Common myeloid progenitor, CD34-positive (primary cell): ENCODE data around the gene TRIM65.
"Not testable (repeated sequence)": the region's sequence is repeated elsewhere in the genome, so short reads cannot be mapped to it uniquely, and the experiment has no call there.

Source experiments
- CTCF ChIA-PET: fragments of 350-600 bp; sonication (Branson Sonifier 250); formaldehyde crosslinking; loops from one replicate; lab custom pipeline; 2021; ENCODE audit warnings: antibody characterized with exemption; lab: Charles Lee
- POLR2A ChIA-PET: fragments of 350-600 bp; sonication (Branson Sonifier 250); formaldehyde crosslinking; loops from one replicate; lab custom pipeline; 2021; ENCODE audit warnings: antibody characterized with exemption; lab: Charles Lee
- DNase-seq, 3 donors: peaks; one replicate each; pipeline versions ENCODE4 v3.0.0 to v3.0.0-alpha.2; 2013
- H3K27ac ChIP-seq, 2 experiments: 1 replicate in 1 of 2; 2 replicates in 1 of 2; pipeline ENCODE4 v1.7.0; 2013; ENCODE audit warnings: inconsistent platforms in 2 of 2, low read length in 2 of 2, mild to moderate bottlenecking in 2 of 2, low read depth in 1 of 2, moderate library complexity in 1 of 2; ENCODE audit not compliant: severe bottlenecking in 2 of 2, insufficient read depth in 1 of 2, poor library complexity in 1 of 2
- H3K27me3 ChIP-seq, 5 experiments: replicated peaks in 2 of 5; 1 replicate in 3 of 5; 2 replicates in 2 of 5; pipeline versions ENCODE4 v1.6.1 to v1.7.0; 2013; ENCODE audit warnings: low read length in 4 of 5, mild to moderate bottlenecking in 2 of 5, moderate library complexity in 2 of 5, inconsistent platforms in 1 of 5; ENCODE audit not compliant: insufficient read depth in 5 of 5, control insufficient read depth in 4 of 5
- H3K36me3 ChIP-seq, 4 experiments: 1 replicate in 2 of 4; 2 replicates in 2 of 4; pipeline versions ENCODE4 v1.6.1 to v1.7.0; 2013; ENCODE audit warnings: low read length in 3 of 4, control low read depth in 1 of 4, mild to moderate bottlenecking in 1 of 4; ENCODE audit not compliant: control insufficient read depth in 4 of 4, insufficient read depth in 4 of 4
- H3K4me1 ChIP-seq, 4 experiments: 1 replicate in 3 of 4; 2 replicates in 1 of 4; pipeline versions ENCODE4 v1.6.1 to v1.7.1; 2013; ENCODE audit warnings: low read length in 3 of 4, mild to moderate bottlenecking in 3 of 4, control low read depth in 1 of 4, inconsistent platforms in 1 of 4, moderate library complexity in 1 of 4; ENCODE audit not compliant: control insufficient read depth in 4 of 4, insufficient read depth in 4 of 4; ENCODE audit errors: control extremely low read depth in 1 of 4
- H3K4me3 ChIP-seq, 7 experiments: 1 replicate in 4 of 7; 2 replicates in 3 of 7; pipeline versions ENCODE4 v1.5.1 to v1.7.0; 2013; ENCODE audit warnings: mild to moderate bottlenecking in 7 of 7, low read length in 6 of 7, moderate library complexity in 6 of 7, inconsistent platforms in 2 of 7, low read depth in 2 of 7, control low read depth in 1 of 7; ENCODE audit not compliant: insufficient read depth in 4 of 7, control insufficient read depth in 1 of 7; ENCODE audit errors: extremely low read depth in 1 of 7
- H3K9me3 ChIP-seq, 5 experiments: 1 replicate in 4 of 5; 2 replicates in 1 of 5; pipeline versions ENCODE4 v1.6.1 to v1.7.1; 2013; ENCODE audit warnings: low read length in 4 of 5, mild to moderate bottlenecking in 2 of 5, inconsistent platforms in 1 of 5, low read depth in 1 of 5, moderate library complexity in 1 of 5; ENCODE audit not compliant: control insufficient read depth in 4 of 5, insufficient read depth in 2 of 5; ENCODE audit errors: control extremely low read depth in 1 of 5
- WGBS: methylation state at CpG from one replicate; pipeline ENCODE4 v1.1.5; 2013; ENCODE audit not compliant: insufficient coverage; 5-methylcytosine and 5-hydroxymethylcytosine counted together

Gene TRIM65

GRCh38 chr17:75872434-75873351 lies 24.1 kb downstream of the TRIM65 start:
- H3K27me3 ChIP-seq, result no peaks in the 10 kb centered on the region
- H3K9me3 ChIP-seq, result no peaks in the 10 kb centered on the region
- H3K4me1 ChIP-seq, result peaks cover 0 to 49% (median 40%) of the 10 kb centered on the region in 4 experiments
- ChIA-PET POLR2A (interaction anchor here (1.1 to 1.5 kb wide), 2 partner anchors 15 to 17 kb away, joined by 3 to 6 read pairs; partner anchors contain the start of gene WBP2), CTCF (interaction anchor here (0.9 to 13.2 kb wide), 9 partner anchors 8 to 116 kb away, joined by 3 to 214 read pairs (median 3); partner anchors contain the start of genes TRIM65 and WBP2)
- peak overlapping the region; percentile 79 to 80 for H3K27ac ChIP-seq
- peaks cover 0 to 16% (median 7%) of the 10 kb centered on the region in 4 experiments for H3K36me3 ChIP-seq
- 49% methylated on average over 7 of the region's 13 CpGs for WGBS
- peak overlapping the region in 3 of 7 experiments; percentile 6 to 45 (median 32) for H3K4me3 ChIP-seq
- DNase-seq, result peak; percentile 45 to 77 (median 76)

DNA sequence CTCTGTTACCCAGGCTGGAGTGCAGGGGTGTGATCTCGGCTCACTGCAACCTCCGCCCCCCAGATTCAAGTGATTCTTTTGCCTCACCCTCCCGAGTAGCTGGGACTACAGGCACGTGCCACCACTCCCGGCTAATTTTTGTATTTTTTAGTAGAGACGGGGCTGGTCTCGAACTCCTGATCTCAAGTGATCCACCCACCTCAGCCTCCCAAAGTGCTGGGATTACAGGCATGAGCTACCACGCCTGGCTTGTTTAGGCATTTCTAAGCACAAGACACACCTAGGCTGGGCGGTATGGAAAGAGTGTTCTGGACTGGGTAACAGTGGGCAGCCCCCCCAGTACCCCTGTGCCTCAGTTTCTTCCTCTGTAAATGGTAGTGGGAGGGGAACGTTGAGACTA lies 26.5 kb downstream of the TRIM65 start:
- H3K4me3 ChIP-seq, H3K9me3 ChIP-seq, H3K27me3 ChIP-seq, POLR2A ChIA-PET, H3K27ac ChIP-seq, DNase-seq: not testable (repeated sequence)
- WGBS, result 96% methylated on average over 8 of the region's 10 CpGs
- CTCF ChIA-PET, result interaction anchor here (0.6 kb wide), 1 partner anchor 26 kb away, joined by 3 read pairs; no protein-coding TSS in a partner anchor
- Histone ChIP-seq H3K4me1 (peaks cover 0 to 27% (median 18%) of the 10 kb centered on the region in 4 experiments), H3K36me3 (peaks cover 0 to 14% (median 7%) of the 10 kb centered on the region in 4 experiments)

- ChIA-PET POLR2A (no interaction called here), CTCF (interaction anchor here (0.6 kb wide), 1 partner anchor 26 kb away, joined by 3 read pairs; no protein-coding TSS in a partner anchor)
- H3K27ac ChIP-seq, result no peak overlapping the region
- no peaks in the 10 kb centered on the region for H3K9me3 ChIP-seq
- no peak for DNase-seq
- peaks cover 1 to 27% (median 21%) of the 10 kb centered on the region in 4 experiments for H3K4me1 ChIP-seq
- H3K27me3 ChIP-seq, result no peaks in the 10 kb centered on the region
- peaks cover 0 to 9% (median 4%) of the 10 kb centered on the region in 4 experiments for H3K36me3 ChIP-seq
- 90% methylated on average over 13 of the region's 23 CpGs for WGBS
- no peak overlapping the region for H3K4me3 ChIP-seq
Measured at GRCh38 chr17:75869282-75870141, 27.2 kb downstream of the TRIM65 start.

GRCh38 chr17:75868730-75869281 lies 27.9 kb downstream of the TRIM65 start:
- H3K36me3 ChIP-seq, H3K9me3 ChIP-seq, H3K4me3 ChIP-seq, POLR2A ChIA-PET, DNase-seq, H3K27me3 ChIP-seq, H3K27ac ChIP-seq: not testable (repeated sequence)
- WGBS, result 100% methylated on average over 7 of the region's 12 CpGs
- peaks cover 7 to 33% (median 27%) of the 10 kb centered on the region in 4 experiments for H3K4me1 ChIP-seq
- CTCF ChIA-PET, result interaction anchor here (0.8 kb wide), 1 partner anchor 9 kb away, joined by 3 read pairs; no protein-coding TSS in a partner anchor

- POLR2A ChIA-PET, result interaction anchor here (0.7 kb wide), 1 partner anchor 38 kb away, joined by 4 read pairs; no protein-coding TSS in a partner anchor
- H3K27ac ChIP-seq, H3K9me3 ChIP-seq, DNase-seq, H3K27me3 ChIP-seq, H3K4me3 ChIP-seq, H3K36me3 ChIP-seq: not testable (repeated sequence)
- 90% methylated on average over 10 of the region's 17 CpGs for WGBS
- CTCF ChIA-PET, result interaction anchor here (1.4 to 12.6 kb wide), 3 partner anchors 12 to 29 kb away, joined by 5 to 214 read pairs (median 7); partner anchors contain the start of gene TRIM47
- H3K4me1 ChIP-seq, result peaks cover 7 to 30% (median 23%) of the 10 kb centered on the region in 4 experiments
Measured at GRCh38 chr17:75865404-75866188, 31.2 kb downstream of the TRIM65 start.

DNA sequence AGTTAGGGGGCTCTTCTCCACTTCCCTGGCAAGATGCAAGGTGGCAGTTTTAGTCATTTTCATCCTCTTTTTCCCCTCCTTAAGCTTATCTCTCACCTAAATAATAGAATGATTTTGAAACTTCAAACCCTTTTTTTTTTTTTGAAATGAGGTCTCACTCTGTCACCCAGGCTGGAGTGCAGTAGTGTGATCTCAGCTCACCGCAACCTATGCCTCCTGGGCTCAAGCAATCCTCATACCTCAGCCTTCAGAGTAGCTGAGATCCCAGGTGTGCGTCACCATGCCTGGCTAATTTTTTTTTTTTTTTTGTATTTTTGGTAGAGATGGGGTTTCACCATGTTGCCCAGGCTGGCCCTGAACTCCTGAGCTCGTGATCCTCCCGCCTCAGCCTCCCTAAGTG lies 31.9 kb downstream of the TRIM65 start:
- CTCF ChIA-PET, result interaction anchor here (1.2 to 12.6 kb wide), 4 partner anchors 9 to 30 kb away, joined by 5 to 214 read pairs (median 6); partner anchors contain the start of gene TRIM47
- not testable (repeated sequence) for H3K36me3 ChIP-seq, H3K9me3 ChIP-seq, H3K27ac ChIP-seq, H3K27me3 ChIP-seq, DNase-seq
- WGBS, result 100% methylated on average over 2 of the region's 4 CpGs
- H3K4me3 ChIP-seq, result peak overlapping the region in 1 of 7 experiments; percentile 19
- peaks cover 7 to 32% (median 25%) of the 10 kb centered on the region in 4 experiments for H3K4me1 ChIP-seq
- POLR2A ChIA-PET, result interaction anchor here (0.7 kb wide), 1 partner anchor 37 kb away, joined by 4 read pairs; no protein-coding TSS in a partner anchor
